CD4-positive, alpha-beta T cell treated with Interferon alpha-2 for 1 hour (primary cell): Measurements from ENCODE around the gene FNDC10.

ENCODE experiments used
- DNase-seq, 2 donors: peaks; one replicate each; pipeline ENCODE4 v3.0.0-alpha.2; 2020 to 2022

Gene FNDC10

DNA sequence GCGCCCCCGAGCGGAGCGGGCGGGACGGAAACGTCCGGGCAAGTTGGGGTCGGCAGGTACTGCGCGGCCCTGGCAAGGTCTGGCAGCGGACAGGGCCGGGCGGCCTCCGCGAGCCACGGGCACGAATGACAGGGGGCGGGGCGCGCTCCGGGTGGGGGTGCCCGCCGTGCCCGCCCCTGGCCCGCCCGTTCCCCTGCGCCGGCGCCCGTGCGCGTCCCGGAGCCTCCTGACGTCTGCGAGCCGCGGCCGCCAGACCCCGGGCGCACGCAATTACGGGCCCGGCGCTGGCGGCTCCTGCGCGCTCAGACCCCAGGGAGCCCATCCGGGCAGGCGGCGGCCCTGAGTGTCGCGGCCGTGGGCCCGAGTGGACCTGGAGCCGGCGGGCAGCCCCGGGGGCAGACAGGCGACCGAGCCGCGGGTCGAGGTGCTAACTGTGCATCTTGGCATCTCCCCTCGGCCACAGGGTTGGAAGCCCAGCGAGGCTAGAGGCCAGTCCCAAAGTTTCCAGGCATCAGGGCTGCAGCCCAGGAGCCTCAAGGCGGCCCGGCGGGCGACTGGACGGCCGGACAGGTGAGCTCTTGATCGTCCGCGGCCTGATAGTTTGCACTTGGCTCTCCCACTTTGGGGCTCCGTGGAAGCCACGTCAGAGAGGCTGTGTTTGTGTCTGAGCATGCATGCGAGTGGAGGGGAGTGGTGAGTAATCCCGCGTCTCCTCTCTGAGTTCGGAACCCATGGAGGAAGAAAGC lies 16.3 kb upstream of the FNDC10 start:
- DNase-seq: peak; percentile 34 to 65

DNA sequence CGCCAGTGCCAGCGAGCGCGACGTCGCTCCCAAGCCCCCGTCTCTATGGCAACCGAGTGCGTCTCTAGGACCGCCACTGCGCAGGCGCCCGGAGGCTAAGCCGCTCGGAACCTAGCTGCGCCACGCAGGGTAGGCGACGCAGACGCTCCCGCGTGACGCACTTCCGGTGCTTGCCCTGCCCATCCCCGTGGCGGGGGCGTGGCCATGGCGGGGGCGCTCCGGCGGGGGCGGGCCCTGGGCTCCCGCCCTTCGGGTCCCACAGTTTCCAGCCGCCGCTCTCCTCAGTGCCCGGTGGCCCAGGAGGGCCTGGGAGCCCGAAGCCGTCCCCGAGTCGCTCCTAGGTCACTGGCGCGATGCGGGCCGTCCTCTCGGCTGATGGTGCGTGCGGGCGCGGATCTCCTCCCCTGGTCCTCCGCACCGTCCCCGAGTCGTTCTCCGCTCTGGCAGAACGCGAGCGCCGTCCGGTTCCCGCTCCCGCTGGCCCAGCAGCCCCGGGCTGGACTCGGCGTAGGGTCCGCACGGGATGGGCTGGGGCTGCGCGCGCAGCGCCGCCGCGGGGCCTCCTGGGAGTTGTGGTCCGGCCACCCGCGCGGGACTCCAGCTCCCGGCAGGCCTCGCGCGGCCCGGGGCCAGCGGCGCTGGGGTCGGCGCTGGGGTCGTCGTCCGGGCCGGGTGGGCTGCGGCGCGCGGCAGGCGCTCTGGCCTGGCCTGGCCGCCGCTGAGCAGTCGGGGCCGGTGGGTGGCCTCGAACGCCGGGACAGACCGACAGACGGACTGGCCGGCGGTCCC lies 15.5 kb upstream of the FNDC10 start, which contains the start of gene MIB2:
Gene MIB2 (plus strand): TSS at position 245 of the 789 bp plus-strand sequence. CDS start 7,953 bp downstream, outside the sequence.
- DNase-seq: peak; percentile 98 to 99

DNA sequence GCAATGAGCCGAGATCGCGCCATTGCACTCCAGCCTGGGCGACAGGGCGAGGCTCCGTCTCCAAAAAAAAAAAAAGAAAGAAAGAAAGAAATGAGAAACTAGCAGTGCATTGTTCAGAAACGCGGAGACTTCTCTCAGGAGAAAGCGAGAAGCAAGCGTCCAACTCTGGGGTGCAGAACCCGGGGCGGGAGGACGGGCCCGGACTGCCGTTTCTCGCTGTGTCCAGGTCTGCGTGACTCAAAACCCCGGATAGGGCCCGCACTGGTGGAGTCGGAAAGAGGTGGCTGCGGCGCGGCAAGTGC lies 15.0 kb upstream of the FNDC10 start:
- DNase-seq: no peak

DNA sequence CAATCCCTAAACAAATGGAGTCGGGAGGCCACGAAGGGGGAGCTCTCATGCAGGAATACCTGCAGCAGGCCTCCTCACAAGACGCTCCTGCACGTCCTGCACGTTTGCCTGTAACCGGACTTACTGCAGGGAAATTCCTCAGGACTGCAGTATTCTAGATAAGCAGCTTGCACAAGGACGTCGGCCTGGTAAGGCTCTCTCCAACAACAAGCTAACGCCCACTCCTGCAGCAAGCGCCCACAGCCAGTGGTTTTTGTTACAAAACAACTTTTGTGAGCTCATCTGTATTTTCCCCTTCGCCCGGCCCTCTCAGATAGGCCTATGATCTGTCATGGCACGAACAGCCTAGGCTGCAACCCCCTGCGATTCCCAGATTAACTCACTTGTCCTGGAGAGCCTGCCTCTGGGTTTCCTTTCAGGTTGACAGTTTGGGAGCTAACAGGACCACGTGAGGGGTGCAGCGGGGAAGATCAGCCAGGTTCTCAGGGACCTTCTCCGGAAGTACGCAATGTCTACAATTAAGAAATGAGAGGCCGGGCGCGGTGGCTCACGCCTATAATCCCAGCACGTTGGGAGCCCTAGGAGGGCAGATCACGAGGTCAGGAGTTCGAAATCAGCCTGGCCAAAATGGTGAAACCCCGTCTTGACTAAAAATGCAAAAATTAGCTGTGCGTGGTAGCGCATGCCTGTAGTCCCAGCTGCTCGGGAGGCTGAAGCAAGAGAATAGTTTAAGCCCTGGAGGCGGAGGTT lies 14.4 kb upstream of the FNDC10 start:
- DNase-seq: peak; percentile 42 to 60

DNA sequence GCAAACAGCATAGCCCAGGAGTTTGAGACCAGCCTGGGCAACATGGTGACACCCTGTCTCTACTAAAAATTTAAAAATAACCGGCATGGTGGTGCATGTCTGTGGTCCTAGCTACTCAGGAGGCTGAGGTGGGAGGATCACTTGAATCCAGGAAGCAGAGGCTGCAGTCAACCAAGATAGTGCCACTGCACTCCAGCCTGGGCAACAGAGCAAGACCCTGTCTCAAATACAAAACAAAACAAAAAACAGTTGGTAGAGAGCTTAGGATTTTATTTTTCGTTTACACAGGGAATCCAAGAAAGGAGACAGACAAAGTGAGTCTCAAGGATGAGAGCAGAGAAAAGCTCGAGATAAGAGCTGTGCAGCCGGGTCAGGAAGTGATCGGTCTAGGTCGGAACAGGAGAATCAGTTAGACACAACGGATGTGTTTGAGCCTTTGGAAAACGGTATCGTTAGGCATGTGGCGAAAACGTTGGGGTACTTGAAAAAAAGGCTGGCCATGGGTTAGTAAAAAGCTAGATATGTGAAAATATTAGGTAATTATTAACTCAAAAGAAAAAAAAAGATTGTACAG lies 13.7 kb upstream of the FNDC10 start:
- no peak for DNase-seq

DNA sequence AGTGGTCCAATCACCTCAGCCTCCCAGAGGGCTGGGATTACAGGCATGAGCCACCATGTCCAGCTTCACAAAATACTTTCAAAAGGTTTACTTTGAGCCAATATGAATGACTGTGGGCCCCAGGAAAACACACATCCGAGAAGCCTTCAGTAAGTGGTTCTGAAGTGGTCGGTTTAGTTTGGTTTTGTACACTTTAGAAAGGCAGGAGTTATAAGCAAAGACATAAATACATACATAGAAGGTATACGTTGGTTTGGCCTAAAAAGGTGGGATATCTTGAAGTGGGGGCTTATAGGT lies 12.1 kb upstream of the FNDC10 start:
- no peak for DNase-seq

DNA sequence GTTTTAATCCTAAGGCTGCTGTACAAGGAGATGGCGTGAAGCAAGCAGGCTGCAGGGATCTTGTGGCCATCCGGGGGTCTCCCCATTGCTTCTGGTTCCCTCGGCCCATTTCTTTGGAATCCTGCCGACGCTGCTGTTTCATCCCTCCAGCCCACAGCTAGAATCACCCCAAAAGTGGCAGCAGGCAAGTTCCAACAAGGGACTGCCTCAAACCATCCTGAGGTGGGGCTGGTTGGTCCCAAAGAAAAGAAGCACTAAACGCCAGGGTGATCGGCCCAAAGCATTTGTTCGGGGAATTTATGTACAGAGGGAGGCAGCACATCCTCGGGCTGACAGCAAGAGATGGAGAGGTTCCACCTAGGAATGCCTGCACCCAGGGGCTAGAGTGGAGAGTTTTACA lies 10.9 kb upstream of the FNDC10 start:
- DNase-seq: no peak

DNA sequence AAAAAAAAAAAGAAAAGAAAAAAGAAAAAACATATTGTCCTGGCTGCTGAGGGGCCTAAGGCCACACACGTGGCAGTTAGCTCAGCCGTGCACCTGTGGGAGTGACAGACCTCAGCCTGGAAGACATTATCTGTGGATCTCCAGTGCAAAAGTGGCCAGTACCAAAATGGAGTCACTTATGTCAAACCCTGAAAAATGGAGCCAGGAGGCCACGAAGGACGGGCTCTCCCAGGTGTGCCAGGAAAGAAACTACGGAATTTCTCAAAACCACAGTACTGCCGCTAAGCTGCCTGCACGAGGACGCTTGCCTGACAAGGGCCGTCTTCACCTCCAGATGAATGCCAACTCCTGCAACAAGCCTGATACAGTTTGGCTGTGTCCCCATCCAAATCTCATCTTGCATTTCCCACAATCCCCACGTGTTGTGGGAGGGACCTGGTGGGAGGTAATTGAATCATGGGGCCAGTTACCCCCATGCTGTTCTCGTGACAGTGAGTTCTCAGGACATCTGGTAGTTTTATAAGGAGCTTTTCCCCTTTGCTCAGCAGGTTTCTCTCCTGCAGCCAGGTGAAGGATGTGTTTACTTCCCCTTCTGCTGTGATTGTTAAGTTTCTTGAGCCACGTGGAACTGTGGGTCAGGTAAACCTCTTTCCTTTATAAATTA lies 10.0 kb upstream of the FNDC10 start:
- no peak for DNase-seq

DNA sequence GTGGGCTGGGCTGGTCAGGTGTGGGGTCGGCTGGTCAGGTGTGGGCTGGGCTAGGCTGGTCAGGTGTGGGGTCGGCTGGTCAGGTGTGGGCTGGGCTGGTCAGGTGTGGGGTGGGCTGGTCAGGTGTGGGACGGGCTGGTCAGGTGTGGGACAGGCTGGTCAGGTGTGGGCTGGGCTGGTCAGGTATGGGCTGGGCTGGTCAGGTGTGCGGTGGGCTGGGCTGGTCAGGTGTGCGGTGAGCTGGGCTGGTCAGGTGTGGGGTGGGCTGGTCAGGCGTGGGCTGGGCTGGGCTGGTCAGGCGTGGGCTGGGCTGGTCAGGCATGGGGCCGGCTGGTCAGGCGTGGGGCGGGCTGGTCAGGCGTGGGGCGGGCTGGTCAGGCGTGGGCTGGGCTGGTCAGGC lies 6.3 kb upstream of the FNDC10 start:
- no peak for DNase-seq

DNA sequence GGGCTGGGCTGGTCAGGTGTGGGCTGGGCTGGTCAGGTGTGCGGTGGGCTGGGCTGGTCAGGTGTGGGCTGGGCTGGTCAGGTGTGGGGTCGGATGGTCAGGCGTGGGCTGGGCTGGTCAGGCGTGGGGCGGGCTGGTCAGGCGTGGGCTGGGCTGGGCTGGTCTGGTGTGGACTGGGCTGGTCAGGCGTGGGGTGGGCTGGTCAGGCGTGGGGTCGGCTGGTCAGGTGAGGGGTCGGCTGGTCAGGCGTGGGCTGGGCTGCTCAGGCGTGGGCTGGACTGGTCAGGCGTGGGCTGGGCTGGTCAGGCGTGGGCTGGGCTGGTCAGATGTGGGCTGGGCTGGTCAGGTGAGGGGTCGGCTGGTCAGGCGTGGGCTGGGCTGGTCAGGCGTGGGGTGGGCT lies 5.8 kb upstream of the FNDC10 start:
- DNase-seq: no peak

DNA sequence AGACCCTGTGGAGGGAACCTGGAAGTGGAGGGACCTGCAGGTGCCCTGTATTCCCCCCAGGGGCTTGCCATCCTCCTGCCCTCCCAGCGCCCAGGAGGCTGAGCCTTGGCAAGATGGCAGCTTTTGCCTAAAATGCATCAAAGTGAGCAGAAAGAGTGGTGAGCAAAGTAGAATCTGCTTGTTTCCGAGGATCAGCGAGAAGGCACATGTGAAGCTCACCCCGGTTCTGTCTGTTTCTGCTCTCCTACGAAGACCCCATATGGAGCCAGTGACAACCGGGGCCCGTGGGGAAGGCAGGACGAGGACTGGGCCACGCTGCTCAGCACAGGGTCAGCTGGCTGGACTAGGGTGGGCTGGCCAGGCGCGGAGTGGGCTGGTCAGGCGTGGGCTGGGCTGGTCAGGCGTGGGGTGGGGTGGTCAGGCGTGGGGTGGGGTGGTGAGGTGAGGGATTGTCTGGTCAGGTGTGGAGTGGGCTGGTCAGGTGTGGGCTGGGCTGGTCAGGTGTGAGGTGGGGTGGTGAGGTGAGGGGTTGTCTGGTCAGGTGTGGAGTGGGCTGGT lies 5.2 kb upstream of the FNDC10 start:
- DNase-seq: no peak

DNA sequence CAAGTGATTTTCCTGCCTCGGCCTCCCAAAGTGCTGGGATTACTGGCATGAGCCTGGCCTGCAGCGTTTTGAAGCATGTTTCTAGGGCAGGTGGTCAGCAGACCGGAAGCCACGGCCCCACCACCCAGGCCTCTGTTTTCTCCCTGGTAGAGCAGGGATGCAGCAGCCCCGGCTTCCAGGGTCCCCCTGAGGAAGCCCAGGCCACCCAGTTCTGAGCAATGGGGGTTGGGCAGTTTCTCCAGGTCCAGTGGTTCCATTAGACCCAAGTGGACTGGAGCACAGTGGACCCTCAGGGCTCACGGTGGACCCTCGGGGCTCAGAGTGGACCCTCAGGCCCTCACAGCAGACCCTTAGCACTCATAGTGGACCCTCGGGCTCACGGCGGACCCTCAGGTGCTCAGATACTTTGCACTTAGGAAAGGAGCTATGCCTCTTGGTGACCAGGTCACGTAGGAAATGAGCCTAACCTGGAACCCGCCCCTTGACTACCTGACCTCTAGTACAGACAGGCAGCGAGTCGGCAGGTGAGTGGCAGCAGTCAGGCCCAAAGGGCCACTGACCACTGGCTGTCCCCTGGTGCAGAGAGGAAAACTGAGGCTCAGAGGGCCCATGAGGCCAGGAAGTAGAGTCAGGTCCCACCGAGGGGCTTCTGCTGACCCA lies 4.6 kb upstream of the FNDC10 start:
- DNase-seq: no peak

DNA sequence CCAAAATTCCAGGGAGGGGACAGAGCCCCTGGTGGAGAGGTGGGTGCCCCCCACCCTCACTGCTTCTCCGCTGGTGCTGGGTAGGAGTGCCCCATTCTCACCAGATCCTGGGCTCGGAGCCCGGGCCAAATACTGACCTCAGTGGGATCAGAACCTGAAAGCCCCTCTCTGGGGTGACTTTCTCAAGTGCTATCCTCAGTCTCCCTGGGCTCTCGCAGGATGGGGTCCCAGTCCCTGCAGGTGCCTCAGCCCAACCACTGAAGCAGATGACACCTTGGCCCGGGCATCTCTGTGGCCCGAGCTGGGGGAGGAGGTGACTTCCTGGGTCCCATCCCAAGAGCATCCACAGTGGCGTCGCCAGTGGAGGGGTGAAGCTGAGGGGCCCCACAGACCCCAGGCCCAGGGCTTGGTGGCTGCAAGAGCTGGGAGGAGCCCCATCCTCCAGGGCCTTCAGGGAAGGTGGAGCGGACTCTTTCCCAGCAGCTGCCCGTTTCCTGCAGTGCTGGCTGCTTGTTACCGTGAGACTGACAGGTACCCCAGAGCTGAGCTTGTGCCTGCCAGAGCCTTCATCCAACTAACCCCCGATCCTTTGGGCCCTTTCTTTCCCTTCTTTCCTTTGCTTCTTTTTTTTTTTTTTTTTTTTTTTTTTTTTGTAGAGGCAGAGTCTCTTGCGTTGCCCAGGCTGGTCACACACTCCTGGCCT lies 3.9 kb upstream of the FNDC10 start:
- DNase-seq: no peak

DNA sequence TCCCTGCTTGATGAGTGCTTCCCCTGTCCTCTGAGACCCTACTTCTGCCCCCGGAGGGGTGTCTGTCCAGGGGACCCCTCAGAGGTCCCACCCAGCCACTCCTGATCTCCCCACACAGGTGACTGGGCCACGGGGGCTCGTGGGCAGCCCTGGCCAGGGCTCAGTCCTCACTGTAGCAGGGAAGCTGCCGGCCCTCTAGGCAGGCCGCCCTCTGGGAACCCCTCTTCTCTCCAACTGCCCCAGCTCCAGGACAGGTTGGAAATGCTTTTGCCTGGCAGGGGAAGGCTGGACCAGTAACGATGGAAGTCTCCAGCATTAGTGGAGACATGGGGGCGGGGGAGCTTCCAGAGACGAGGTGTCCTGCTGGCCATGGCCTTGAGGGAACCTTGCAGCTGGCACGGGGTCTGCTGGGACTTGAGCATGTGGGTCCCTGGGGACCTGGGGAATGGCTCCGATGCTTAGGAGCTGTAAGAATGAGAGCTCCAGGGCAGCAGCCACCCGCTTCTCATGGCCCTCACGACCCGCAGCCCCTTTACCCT lies 3.1 kb upstream of the FNDC10 start:
- no peak for DNase-seq

DNA sequence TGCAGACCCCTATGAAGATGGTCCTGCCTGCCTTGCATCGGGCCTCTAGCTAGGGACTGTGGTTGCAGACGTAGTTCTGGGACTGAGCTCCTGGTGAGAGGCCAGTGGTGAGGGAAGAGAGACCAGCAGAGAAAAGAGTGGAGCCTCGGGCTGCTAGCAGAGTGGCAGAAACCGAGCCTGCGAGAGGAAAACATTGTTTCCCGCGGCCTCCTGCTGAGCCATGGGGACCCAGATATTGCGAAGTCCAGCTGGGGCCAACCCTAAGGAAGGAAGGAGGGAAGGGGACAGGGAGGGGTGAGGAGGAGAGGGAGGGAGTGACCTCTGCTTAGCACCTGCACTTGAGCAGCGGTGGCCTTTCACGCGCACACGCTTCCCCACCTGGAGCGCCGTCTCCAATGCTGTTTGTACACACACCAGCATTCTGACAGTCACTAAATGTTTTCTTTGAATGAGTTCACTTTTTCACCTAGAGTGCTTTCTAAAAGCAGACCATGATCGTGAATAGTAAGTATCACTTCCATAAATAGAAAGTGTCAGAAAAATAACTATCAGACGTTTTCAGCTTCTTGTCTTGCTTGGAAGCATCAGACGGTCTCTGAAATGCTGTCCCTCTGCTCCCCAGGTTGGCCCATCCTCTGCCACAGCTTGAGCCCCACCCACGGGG lies 2.5 kb upstream of the FNDC10 start:
- DNase-seq: no peak

DNA sequence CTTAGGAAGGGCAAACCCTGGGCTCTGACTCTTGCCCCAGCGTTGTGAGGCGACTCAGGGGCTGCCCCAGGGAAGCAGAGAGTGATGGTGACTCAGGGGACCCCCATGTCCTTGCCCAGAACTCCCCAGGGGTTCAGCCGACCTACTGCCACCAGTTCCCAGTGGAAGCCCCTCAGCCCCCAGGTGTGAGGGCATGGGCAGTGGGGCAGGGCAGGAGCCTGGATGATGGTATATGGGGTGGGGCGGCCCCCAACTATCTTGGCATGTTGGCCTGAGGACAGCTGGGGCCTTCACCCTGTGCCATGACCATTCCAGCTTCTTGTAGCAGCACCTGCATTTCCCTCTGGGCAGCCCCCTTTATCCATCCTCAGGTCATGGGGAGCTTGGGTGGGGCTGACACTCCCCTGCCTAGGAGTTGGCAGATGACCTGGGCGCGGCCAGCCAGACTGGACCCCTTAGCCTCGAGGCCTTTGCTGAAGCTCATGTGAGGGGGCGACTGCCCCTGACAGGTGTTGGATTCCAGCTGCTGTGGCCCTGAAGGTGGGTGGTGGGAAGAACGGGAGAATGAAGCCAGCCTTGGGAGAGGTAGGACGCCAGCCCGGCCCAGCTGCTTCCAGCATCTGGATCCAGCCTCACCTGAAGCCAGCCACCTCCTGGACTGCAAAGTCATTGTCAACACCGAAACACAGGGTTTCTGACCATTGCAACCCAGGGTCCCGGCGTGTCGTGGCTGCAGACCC lies 1.8 kb upstream of the FNDC10 start:
- DNase-seq: no peak

DNA sequence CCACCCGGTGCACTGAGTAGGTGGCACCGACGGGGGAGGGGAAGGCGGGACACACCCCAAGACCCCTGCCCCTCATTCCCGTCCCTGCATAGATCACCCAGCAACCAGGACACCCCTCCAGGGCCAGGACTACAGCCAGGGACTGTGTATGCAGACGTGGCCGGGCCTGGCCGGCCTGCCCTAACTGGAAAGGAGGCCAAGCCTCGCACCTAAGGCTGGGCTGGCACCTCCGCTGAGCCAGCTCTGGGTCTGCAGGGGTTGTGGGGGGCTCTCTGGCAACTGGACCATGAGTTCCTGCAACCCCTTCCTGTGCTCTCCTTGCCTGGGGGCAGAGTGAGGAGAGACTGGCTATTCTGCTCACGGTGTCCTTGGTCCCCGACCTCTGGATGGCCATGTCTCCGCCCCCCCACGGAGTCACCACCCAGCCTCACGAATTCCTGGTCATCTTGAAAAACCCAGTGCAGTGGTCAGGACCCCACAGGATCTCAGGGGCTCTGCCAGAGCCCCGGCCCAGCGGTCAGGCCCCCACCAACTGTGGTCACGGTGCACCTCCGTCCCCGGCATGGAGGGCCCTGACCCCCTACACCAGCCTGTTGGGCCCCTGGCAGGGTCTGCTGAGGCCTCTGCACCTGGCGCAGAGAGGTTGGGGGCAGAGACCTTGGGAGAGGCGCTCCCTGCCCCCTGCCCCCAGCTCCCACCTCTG lies 1.1 kb upstream of the FNDC10 start:
- no peak for DNase-seq

DNA sequence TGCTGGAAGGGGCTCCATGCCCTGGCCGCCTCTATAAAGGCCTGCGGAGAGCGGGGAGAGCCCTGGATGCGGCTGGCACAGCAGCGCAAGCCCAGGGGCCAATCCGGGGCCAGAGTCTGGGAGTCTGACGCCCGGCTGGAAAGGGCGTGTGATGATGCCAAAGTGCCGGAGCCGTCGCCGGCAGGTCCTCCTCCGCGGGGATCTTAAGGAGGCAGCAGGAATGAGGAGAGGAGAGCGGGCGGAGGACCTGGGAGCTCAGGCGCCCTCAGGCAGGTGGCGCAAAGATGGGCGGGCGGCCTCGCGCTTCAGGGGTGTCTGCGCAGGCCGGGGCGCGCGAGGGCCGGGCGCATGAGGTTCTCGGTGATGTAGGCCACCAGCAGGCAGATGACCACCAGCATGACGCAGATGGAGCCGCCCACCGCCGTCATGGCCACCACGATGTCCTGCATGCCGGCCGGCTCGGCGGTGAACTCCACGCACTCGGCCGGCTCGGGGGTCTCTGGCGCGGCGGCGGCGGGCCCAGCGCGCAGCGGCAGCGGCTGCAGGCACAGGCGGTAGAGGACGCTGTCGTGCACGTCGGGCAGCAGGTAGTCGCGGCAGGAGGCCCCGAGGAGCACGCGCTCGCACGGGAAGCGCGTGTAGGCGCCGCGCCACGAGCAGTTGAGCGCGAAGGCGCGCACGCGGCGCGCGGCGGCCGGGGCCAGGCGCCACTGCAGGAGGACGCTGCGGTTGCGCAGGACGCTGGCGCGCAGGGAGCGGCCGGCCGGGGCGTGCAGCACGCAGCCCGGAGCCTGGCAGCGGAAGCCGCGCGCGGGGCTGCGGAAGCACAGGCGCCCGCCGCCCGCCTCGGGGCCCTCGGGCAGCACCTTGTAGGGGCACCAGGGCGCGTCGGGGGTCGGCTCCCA lies 653 bp downstream of the FNDC10 start:
- DNase-seq: peak; percentile 20 to 38
